GM04504 (cell line): ENCODE results near the gene DOLPP1.
"Not testable (repeated sequence)": the region's sequence is repeated elsewhere in the genome, so short reads cannot be mapped to it uniquely, and the experiment has no call there.

Experiments
- DNase-seq: peaks from one replicate; pipeline ENCODE4 v3.0.0-alpha.2; 2012; ENCODE audit warnings: low read depth

Gene DOLPP1

GRCh38 chr9:129080601-129081387, at the start of gene DOLPP1:
Gene DOLPP1 (plus strand): TSS chr9:129081111. CDS start chr9:129081132, 21 bp downstream.
- DNase-seq: peak; percentile 99

GRCh38 chr9:129031514-129031913, 49.4 kb upstream of the DOLPP1 start:
- no peak for DNase-seq

GRCh38 chr9:129032541-129033159, 48.3 kb upstream of the DOLPP1 start:
- DNase-seq: no peak

- DNase-seq: no peak
Measured at GRCh38 chr9:129033216-129033615, 47.7 kb upstream of the DOLPP1 start.

- DNase-seq: not testable (repeated sequence)
Measured at GRCh38 chr9:129035838-129036237, 45.1 kb upstream of the DOLPP1 start.

GRCh38 chr9:129036241-129036922, 44.5 kb upstream of the DOLPP1 start, which contains the start of gene MIGA2:
Gene MIGA2 (plus strand): TSS chr9:129036626. CDS start chr9:129040595, 3,969 bp downstream.
- peak; percentile 98 for DNase-seq

GRCh38 chr9:129036923-129037766, 43.8 kb upstream of the DOLPP1 start:
- DNase-seq: no peak

- no peak for DNase-seq
Measured at GRCh38 chr9:129037767-129038098, 43.2 kb upstream of the DOLPP1 start.

- no peak for DNase-seq
Measured at GRCh38 chr9:129038109-129038852, 42.6 kb upstream of the DOLPP1 start.

GRCh38 chr9:129040113-129040643, 40.7 kb upstream of the DOLPP1 start:
- DNase-seq: no peak

- DNase-seq: no peak
Measured at GRCh38 chr9:129042016-129042415, 38.9 kb upstream of the DOLPP1 start.

- DNase-seq: no peak
Measured at GRCh38 chr9:129052592-129052991, 28.3 kb upstream of the DOLPP1 start.

GRCh38 chr9:129053020-129053419, 27.9 kb upstream of the DOLPP1 start:
- no peak for DNase-seq

GRCh38 chr9:129054163-129054851, 26.6 kb upstream of the DOLPP1 start:
- no peak for DNase-seq

GRCh38 chr9:129058965-129059795, 21.7 kb upstream of the DOLPP1 start:
- no peak for DNase-seq

GRCh38 chr9:129059796-129060785, 20.8 kb upstream of the DOLPP1 start:
- DNase-seq: no peak

- no peak for DNase-seq
Measured at GRCh38 chr9:129060991-129061390, 19.9 kb upstream of the DOLPP1 start.

- no peak for DNase-seq
Measured at GRCh38 chr9:129063061-129063460, 17.9 kb upstream of the DOLPP1 start.
